ENCODE measurements around the gene WNT7A.

WNT7A gene

DNA sequence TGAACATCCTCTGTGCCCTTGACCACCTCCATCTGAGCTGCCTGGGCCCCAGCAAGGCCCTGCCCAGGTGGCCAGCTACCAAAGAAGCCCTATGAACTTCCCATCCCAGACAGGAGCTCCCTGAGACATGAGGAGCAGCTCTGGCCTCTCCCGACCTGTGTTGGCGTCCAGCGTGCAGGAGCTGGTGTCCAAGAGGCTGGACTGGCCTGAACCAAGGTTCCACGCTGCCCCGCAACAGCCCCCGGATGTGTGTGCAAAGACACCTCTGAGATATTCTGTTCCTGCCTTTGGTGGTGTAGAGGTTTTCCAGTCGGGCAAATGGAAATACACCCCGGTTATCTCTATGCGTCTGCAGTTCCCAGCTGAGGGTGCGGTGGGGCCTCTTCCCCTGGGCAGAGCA lies 42.1 kb downstream of the WNT7A start:
- Histone ChIP-seq H3K9ac (ENCODE audit: low read length in 2 of 2) (no peak overlapping the region), H3K27me3 (ENCODE audit: control insufficient read depth in 1 of 2, insufficient read depth in 2 of 2, low read length in 2 of 2) (peaks cover 2 to 10% of the 10 kb centered on the region in 2 donors), H3K4me1 (ENCODE audit: control insufficient read depth, insufficient read depth, low read length) (no peaks in the 10 kb centered on the region)

DNA sequence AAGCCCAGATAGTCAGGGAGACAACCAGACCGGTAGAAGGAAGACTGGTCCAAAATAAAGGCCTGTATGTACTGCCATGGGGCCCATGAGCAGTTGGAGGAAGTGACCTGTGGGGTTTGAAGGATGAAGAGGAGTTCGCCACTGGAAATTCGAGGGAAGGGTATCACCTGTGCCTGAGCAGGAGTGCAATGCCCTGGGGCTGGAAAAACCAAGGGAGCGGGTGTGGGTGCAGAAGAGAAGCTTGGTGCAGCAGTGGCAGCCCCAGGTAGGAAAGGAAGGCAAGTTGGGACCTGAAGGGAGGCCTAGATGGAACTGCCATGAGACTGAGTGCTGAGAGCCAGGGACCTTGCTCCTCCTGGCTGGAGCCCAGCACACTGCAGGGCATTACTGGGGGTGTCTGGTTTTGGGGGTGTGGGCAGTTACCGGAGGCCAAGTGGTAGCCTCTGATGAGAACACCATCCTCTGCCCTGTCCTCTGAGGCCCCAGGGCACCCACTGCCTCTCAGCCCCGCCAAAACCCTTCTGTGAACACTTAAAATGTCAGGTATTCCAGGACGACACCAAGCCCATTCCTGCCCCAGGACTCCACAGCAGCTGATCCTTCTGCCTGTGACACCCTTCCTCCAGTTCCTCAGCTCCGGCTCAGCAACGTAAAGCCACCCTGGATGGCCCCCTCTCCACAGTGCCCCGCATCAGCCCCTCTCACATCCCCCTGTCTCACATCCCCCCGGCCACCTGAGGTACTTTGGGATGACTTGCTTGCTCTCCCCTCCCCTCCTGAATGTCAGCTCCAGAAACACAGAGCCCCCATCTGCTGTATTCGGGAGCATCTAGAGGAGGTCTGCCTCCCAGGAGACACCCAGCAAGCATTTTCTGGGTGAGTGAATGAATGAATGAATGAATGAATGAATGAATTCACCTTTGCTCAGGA lies 42.9 kb downstream of the WNT7A start:
- no peak overlapping the region for H3K27ac ChIP-seq (ENCODE audit: low read length)
- H3K9me3 ChIP-seq (ENCODE audit: control insufficient read depth in 2 of 2, low read length in 2 of 2), result no peaks in the 10 kb centered on the region
- no peak overlapping the region for H3K4me3 ChIP-seq (ENCODE audit: low read length in 2 of 2)
- H3K4me1 ChIP-seq (ENCODE audit: control insufficient read depth, insufficient read depth, low read length), result no peaks in the 10 kb centered on the region
- peaks cover 2 to 10% of the 10 kb centered on the region in 2 donors for H3K27me3 ChIP-seq (ENCODE audit: control insufficient read depth in 1 of 2, insufficient read depth in 2 of 2, low read length in 2 of 2)
- no peak overlapping the region for H3K9ac ChIP-seq (ENCODE audit: low read length in 2 of 2)
- no peaks in the 10 kb centered on the region for H3K36me3 ChIP-seq (ENCODE audit: control insufficient read depth in 2 of 2, insufficient read depth in 2 of 2, low read length in 2 of 2)

More for the DNA sequence above, 42.1 kb downstream of the WNT7A start:
- no peaks in the 10 kb centered on the region for H3K36me3 ChIP-seq (ENCODE audit: control insufficient read depth in 2 of 2, insufficient read depth in 2 of 2, low read length in 2 of 2)
- no peak overlapping the region for H3K4me3 ChIP-seq (ENCODE audit: low read length in 2 of 2)
- no peak overlapping the region for H3K27ac ChIP-seq (ENCODE audit: low read length)
- H3K9me3 ChIP-seq (ENCODE audit: control insufficient read depth in 2 of 2, low read length in 2 of 2), result no peaks in the 10 kb centered on the region

GRCh38 chr3:13835246-13835645 lies 44.6 kb downstream of the WNT7A start:
- no peak overlapping the region for H3K27ac ChIP-seq (ENCODE audit: low read length)
- H3K9ac ChIP-seq (ENCODE audit: low read length in 2 of 2), result no peak overlapping the region
- peaks cover 5 to 11% of the 10 kb centered on the region in 2 donors for H3K27me3 ChIP-seq (ENCODE audit: control insufficient read depth in 1 of 2, insufficient read depth in 2 of 2, low read length in 2 of 2)
- no peaks in the 10 kb centered on the region for H3K9me3 ChIP-seq (ENCODE audit: control insufficient read depth in 2 of 2, low read length in 2 of 2)
- no peaks in the 10 kb centered on the region for H3K4me1 ChIP-seq (ENCODE audit: control insufficient read depth, insufficient read depth, low read length)
- H3K4me3 ChIP-seq (ENCODE audit: low read length in 2 of 2), result no peak overlapping the region
- H3K36me3 ChIP-seq (ENCODE audit: control insufficient read depth in 2 of 2, insufficient read depth in 2 of 2, low read length in 2 of 2), result no peaks in the 10 kb centered on the region

DNA sequence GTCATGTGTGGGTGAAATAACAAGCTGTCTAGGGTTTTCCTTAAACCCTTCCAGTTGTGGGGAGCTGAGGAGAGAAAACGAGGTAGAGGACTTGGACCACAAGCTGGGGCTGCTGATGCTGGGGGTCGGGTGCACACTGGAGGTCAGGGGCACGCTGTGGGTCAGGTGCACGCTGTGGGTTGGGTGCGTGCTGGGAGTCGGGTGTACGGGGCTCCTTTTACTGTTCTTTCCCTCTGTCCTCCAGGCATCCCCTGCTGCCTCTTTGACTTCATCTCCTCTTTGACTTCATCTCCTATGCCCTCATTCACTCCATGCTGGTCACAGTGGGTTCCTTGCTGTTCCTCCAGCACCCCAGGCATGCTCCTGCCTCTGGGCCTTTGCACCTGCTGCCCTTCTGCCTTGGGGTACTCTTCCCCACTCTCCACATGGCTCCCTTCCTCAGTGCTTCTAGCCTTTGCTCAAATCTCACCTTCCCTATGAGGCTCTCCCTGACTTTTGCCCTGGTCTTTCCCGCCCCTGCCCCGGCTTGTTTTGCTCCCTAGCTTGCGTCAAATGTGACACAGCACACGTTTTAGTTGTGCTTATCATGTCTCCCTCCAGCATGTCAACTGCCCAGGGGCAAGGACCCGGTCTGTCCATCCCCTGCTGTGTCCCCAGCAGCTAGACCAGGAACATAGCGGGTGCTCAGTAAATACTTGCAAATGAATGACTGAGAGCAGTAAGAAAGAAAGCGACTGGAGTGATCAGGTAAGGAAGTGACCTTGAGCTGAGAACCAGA lies 45.4 kb downstream of the WNT7A start:
- Histone ChIP-seq H3K9me3 (ENCODE audit: control insufficient read depth in 2 of 2, low read length in 2 of 2) (no peaks in the 10 kb centered on the region), H3K4me3 (ENCODE audit: low read length in 2 of 2) (no peak overlapping the region), H3K9ac (ENCODE audit: low read length in 2 of 2) (no peak overlapping the region), H3K4me1 (ENCODE audit: control insufficient read depth, insufficient read depth, low read length) (no peaks in the 10 kb centered on the region), H3K27ac (ENCODE audit: low read length) (no peak overlapping the region), H3K36me3 (ENCODE audit: control insufficient read depth in 2 of 2, insufficient read depth in 2 of 2, low read length in 2 of 2) (no peaks in the 10 kb centered on the region), H3K27me3 (ENCODE audit: control insufficient read depth in 1 of 2, insufficient read depth in 2 of 2, low read length in 2 of 2) (peaks cover 5 to 11% of the 10 kb centered on the region in 2 donors)

DNA sequence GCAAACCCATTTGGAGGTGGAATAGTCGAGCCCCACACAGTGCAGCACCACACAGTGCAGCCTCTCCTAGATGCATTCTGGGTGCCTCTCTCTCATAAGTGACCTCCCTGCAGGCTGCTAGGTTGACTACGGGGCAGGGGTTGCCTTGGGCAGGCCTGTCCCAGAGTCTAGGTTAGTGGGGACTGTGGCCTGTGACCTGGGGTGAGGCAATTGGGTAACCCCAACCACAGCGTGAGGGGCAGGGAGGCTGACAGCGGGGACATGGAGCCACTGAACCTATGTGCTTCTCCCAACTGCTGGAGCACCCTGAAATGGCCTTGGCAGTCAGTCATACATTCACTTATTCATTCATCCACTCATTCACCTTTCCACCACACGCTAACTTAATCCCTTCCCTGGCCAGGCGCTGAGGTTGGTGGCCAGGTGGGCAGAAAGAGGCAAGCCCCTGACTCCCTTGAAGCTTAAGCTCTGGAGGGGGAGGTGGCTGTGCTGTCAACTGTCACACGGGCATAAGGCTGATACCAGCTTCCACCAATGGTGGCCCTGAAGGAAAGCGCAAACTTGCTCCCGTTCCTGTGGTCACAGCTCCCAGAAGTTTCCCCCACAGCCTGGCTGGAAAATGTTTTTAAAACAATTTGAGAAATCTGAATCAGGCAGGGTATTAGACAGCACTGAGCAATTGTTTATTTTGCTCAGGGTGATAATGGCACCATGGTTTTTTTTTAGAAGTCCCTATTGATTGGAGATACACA lies 46.2 kb downstream of the WNT7A start:
- no peaks in the 10 kb centered on the region for H3K9me3 ChIP-seq (ENCODE audit: control insufficient read depth in 2 of 2, low read length in 2 of 2)
- no peak overlapping the region for H3K27ac ChIP-seq (ENCODE audit: low read length)
- no peaks in the 10 kb centered on the region for H3K4me1 ChIP-seq (ENCODE audit: control insufficient read depth, insufficient read depth, low read length)
- H3K4me3 ChIP-seq (ENCODE audit: low read length in 2 of 2), result no peak overlapping the region
- H3K9ac ChIP-seq (ENCODE audit: low read length in 2 of 2), result no peak overlapping the region
- H3K36me3 ChIP-seq (ENCODE audit: control insufficient read depth in 2 of 2, insufficient read depth in 2 of 2, low read length in 2 of 2), result no peaks in the 10 kb centered on the region
- peaks cover 5 to 11% of the 10 kb centered on the region in 2 donors for H3K27me3 ChIP-seq (ENCODE audit: control insufficient read depth in 1 of 2, insufficient read depth in 2 of 2, low read length in 2 of 2)

DNA sequence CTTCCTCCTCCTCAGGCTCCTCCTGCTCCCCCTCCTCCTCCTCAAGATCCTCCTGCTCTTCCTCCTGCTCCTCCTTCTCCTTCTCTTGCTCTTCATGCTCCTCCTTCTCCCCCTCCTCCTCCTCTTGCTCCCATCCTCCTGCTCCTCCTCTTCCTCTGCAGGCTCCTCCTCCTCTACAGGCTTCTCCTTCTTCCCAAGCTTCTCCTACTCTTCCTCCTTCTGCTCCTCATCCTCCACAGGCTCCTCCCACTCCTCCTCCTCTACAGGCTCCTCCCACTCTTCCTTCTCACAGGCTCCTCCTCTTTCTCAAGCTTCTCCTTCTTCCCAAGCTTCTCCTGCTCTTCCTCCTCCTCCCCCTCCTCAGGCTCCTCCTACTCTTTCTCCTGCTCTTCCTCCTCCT lies 47.7 kb downstream of the WNT7A start:
- Histone ChIP-seq H3K4me1 (ENCODE audit: control insufficient read depth, insufficient read depth, low read length) (no peaks in the 10 kb centered on the region), H3K9ac (ENCODE audit: low read length in 2 of 2) (no peak overlapping the region)

DNA sequence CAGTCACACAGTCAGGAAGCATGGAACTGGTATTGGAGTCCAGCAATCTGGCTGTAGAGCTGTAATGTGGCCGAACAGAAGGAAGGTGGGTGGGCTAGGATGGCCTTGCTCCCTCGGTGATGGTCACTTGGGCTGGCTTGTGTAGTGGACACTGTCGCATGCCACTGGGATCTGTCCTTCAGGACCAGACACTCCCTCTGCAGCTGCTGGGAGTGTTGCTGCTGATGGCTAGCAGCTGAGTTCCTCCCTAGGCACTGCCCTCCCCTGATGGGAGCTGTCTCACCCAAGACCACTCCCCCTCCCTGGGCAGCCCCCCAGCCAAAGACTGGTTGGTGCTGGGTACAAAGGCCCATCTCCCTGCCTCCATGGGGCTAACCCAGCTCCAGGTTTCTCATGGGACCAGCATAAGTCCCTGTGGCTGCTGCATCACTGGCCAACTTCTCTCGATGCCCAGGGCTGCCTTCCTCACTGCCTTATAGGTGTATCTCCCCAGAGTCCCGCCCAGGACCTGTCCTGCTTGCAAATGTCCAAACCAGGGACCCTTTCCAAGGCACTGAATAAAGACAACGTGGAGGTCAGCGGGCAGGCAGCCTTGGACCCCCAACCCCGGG lies 48.4 kb downstream of the WNT7A start:
- Histone ChIP-seq H3K9me3 (ENCODE audit: control insufficient read depth in 2 of 2, low read length in 2 of 2) (no peaks in the 10 kb centered on the region), H3K9ac (ENCODE audit: low read length in 2 of 2) (no peak overlapping the region), H3K4me1 (ENCODE audit: control insufficient read depth, insufficient read depth, low read length) (no peaks in the 10 kb centered on the region), H3K4me3 (ENCODE audit: low read length in 2 of 2) (no peak overlapping the region), H3K36me3 (ENCODE audit: control insufficient read depth in 2 of 2, insufficient read depth in 2 of 2, low read length in 2 of 2) (no peaks in the 10 kb centered on the region), H3K27ac (ENCODE audit: low read length) (no peak overlapping the region), H3K27me3 (ENCODE audit: control insufficient read depth in 1 of 2, insufficient read depth in 2 of 2, low read length in 2 of 2) (peaks cover 5 to 9% of the 10 kb centered on the region in 2 donors)

More for the DNA sequence above, 47.7 kb downstream of the WNT7A start:
- H3K27me3 ChIP-seq (ENCODE audit: control insufficient read depth in 1 of 2, insufficient read depth in 2 of 2, low read length in 2 of 2), result peaks cover 5 to 11% of the 10 kb centered on the region in 2 donors
- no peaks in the 10 kb centered on the region for H3K9me3 ChIP-seq (ENCODE audit: control insufficient read depth in 2 of 2, low read length in 2 of 2)
- no peaks in the 10 kb centered on the region for H3K36me3 ChIP-seq (ENCODE audit: control insufficient read depth in 2 of 2, insufficient read depth in 2 of 2, low read length in 2 of 2)
- no peak overlapping the region for H3K27ac ChIP-seq (ENCODE audit: low read length)
- no peak overlapping the region for H3K4me3 ChIP-seq (ENCODE audit: low read length in 2 of 2)

DNA sequence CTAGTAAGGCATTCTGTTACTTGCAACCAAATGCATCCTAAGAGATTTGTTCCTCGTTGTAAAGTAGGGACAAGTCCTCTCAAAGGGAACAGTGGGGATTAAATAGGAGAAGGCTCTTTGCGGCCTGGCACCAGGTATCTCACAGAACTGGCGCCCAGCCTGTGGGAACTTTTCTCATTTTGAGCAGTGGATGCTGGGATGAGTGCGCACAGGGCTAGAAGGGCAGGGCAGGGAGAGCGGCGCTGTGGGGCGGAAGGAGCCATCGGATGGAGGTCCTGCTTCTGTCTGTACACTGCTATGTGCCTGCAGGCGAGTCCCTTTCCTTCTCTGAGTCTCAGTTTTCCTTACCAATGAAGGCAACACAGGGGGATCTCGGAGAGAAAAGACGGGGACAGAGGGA lies 50.6 kb downstream of the WNT7A start:
- H3K27ac ChIP-seq (ENCODE audit: low read length), result no peak overlapping the region
- no peak overlapping the region for H3K9ac ChIP-seq (ENCODE audit: low read length in 2 of 2)
- no peaks in the 10 kb centered on the region for H3K4me1 ChIP-seq (ENCODE audit: control insufficient read depth, insufficient read depth, low read length)
- no peaks in the 10 kb centered on the region for H3K36me3 ChIP-seq (ENCODE audit: control insufficient read depth in 2 of 2, insufficient read depth in 2 of 2, low read length in 2 of 2)
- H3K27me3 ChIP-seq (ENCODE audit: control insufficient read depth in 1 of 2, insufficient read depth in 2 of 2, low read length in 2 of 2), result peaks cover 3 to 7% of the 10 kb centered on the region in 2 donors
- no peak overlapping the region for H3K4me3 ChIP-seq (ENCODE audit: low read length in 2 of 2)
- H3K9me3 ChIP-seq (ENCODE audit: control insufficient read depth in 2 of 2, low read length in 2 of 2), result no peaks in the 10 kb centered on the region

- no peaks in the 10 kb centered on the region for H3K36me3 ChIP-seq (ENCODE audit: control insufficient read depth in 2 of 2, insufficient read depth in 2 of 2, low read length in 2 of 2)
- H3K4me1 ChIP-seq (ENCODE audit: control insufficient read depth, insufficient read depth, low read length), result no peaks in the 10 kb centered on the region
- H3K4me3 ChIP-seq (ENCODE audit: low read length in 2 of 2), result no peak overlapping the region
- no peaks in the 10 kb centered on the region for H3K9me3 ChIP-seq (ENCODE audit: control insufficient read depth in 2 of 2, low read length in 2 of 2)
- no peak overlapping the region for H3K9ac ChIP-seq (ENCODE audit: low read length in 2 of 2)
- H3K27ac ChIP-seq (ENCODE audit: low read length), result no peak overlapping the region
- peaks cover 3 to 5% of the 10 kb centered on the region in 2 donors for H3K27me3 ChIP-seq (ENCODE audit: control insufficient read depth in 1 of 2, insufficient read depth in 2 of 2, low read length in 2 of 2)
Measured at GRCh38 chr3:13828501-13829265, 51.2 kb downstream of the WNT7A start.
